K562 (cell line): ENCODE data around the gene HGS. TPM values are rescaled to one million over a fixed set of nuclear protein-coding genes. Genes with fewer than 3 reads are reported as not detected.

Experiments used
- ARHGAP35 ChIP-seq: fragments of 450-650 bp; IDR thresholded peaks from 2 replicates; pipeline ENCODE4 v1.6.1; 2018; ENCODE audit not compliant: partially characterized antibody
- BRF1 ChIP-seq: IDR thresholded peaks from 3 replicates; pipeline ENCODE4 v1.6.1; 2011; ENCODE audit warnings: borderline replicate concordance, mild to moderate bottlenecking; ENCODE audit not compliant: insufficient read length; ENCODE audit errors: extremely low read depth
- EP300 ChIP-seq: IDR thresholded peaks from 2 replicates; pipeline ENCODE4 v1.6.1; 2012; ENCODE audit warnings: low read length, improper control_type of control experiment
- GATAD2A ChIP-seq: fragments of 450-650 bp; IDR thresholded peaks from 2 replicates; pipeline ENCODE4 v1.6.1; 2017
- HMG20B ChIP-seq: fragments of 250-450 bp; sonication (Bioruptor Pico); IDR thresholded peaks from 2 replicates; pipeline ENCODE4 v1.5.0; 2021; ENCODE audit warnings: mild to moderate bottlenecking
- HNRNPUL1 ChIP-seq: fragments of 200-400 bp; formaldehyde crosslinking; IDR thresholded peaks from 2 replicates; pipeline ENCODE4 v1.6.1; 2017; ENCODE audit warnings: low read length
- MCM2 ChIP-seq: fragments of 450-650 bp; IDR thresholded peaks from 2 replicates; pipeline ENCODE4 v1.6.1; 2017; ENCODE audit warnings: low read depth, mild to moderate bottlenecking
- NFE2L1 ChIP-seq: fragments of 450-650 bp; IDR thresholded peaks from 2 replicates; pipeline ENCODE4 v1.6.1; 2016; ENCODE audit warnings: missing genetic modification characterization, low read depth, mild to moderate bottlenecking, missing compliant biosample characterization, moderate library complexity, borderline replicate concordance
- PCBP1 ChIP-seq: fragments of 200-400 bp; formaldehyde crosslinking; IDR thresholded peaks from 2 replicates; pipeline ENCODE4 v1.6.1; 2018; ENCODE audit warnings: mild to moderate bottlenecking, low read depth, low read length; ENCODE audit not compliant: poor library complexity, severe bottlenecking
- RBM15 ChIP-seq: fragments of 200-400 bp; formaldehyde crosslinking; IDR thresholded peaks from 2 replicates; pipeline ENCODE4 v1.6.1; 2018; ENCODE audit warnings: mild to moderate bottlenecking, low read length, moderate library complexity; ENCODE audit not compliant: insufficient read depth
- RNF2 ChIP-seq: sonication (generic); IDR thresholded peaks from 2 replicates; pipeline ENCODE4 v1.6.1; 2016
- SAP30 ChIP-seq: fragments of 200-600 bp; sonication (generic); IDR thresholded peaks from 2 replicates; pipeline ENCODE4 v1.6.1; 2012; ENCODE audit warnings: borderline replicate concordance, low read depth, mild to moderate bottlenecking, moderate library complexity, low read length, control low read depth, inconsistent platforms; ENCODE audit not compliant: insufficient read depth, poor library complexity, severe bottlenecking
- SP1 ChIP-seq: sonication (generic); formaldehyde crosslinking; IDR thresholded peaks from 2 replicates; pipeline ENCODE4 v1.8.1; 2022; ENCODE audit warnings: mild to moderate bottlenecking, missing genetic modification reagents
- TBL1XR1 ChIP-seq, 2 experiments: IDR thresholded peaks; 2 replicates each; pipeline ENCODE4 v1.6.1; 2012; ENCODE audit warnings: improper control_type of control experiment in 2 of 2, low read length in 2 of 2, mild to moderate bottlenecking in 1 of 2
- TRIM28 ChIP-seq: fragments of 450-650 bp; IDR thresholded peaks from 2 replicates; pipeline ENCODE4 v1.6.1; 2017
- U2AF1 ChIP-seq: fragments of 200-400 bp; formaldehyde crosslinking; optimal IDR thresholded peaks from 2 replicates; pipeline ENCODE3; 2017; ENCODE audit warnings: mild to moderate bottlenecking, low read depth, low read length, moderate library complexity
- ZEB2 ChIP-seq: fragments of 450-650 bp; IDR thresholded peaks from 2 replicates; pipeline ENCODE4 v1.6.1; 2016
- ZNF239 ChIP-seq: fragments of 250-450 bp; sonication (Bioruptor Pico); IDR thresholded peaks from 2 replicates; pipeline ENCODE4 v1.4.0; 2020; ENCODE audit warnings: mild to moderate bottlenecking
- ZNF274 ChIP-seq: IDR thresholded peaks from 2 replicates; pipeline ENCODE4 v1.6.1; 2011; ENCODE audit warnings: low read depth, mild to moderate bottlenecking, low read length, moderate library complexity, borderline replicate concordance
- ZNF695 ChIP-seq: fragments of 450-650 bp; formaldehyde crosslinking; IDR thresholded peaks from 2 replicates; pipeline ENCODE4 v1.4.0; 2020; ENCODE audit warnings: mild to moderate bottlenecking, moderate library complexity
- ZNF830 ChIP-seq: fragments of 250-450 bp; sonication (Bioruptor Pico); IDR thresholded peaks from 2 replicates; pipeline ENCODE4 v1.5.0; 2021; ENCODE audit warnings: mild to moderate bottlenecking
- polyA plus RNA-seq, 8 experiments: library from polyadenylated mRNA; depleted of rRNA in 4 of 8; stranded (reverse) in 5 of 8; unstranded in 3 of 8; fragments of >200 nt; fragmentation: Nextera tagmentation in 2 of 8; fragmentation: Illumina TruSeq in 1 of 8; extraction: Ambion mirVana in 2 of 8; extraction: Trizol in 1 of 8; gene quantifications; 2 replicates each; pipeline versions ENCODE4 v1.2.1 to v1.2.3, GENCODE V29; 2011 to 2014; ENCODE audit warnings: inconsistent platforms in 1 of 8, missing spikeins in 1 of 8
- total RNA-seq, 7 experiments: library from RNA; depleted of rRNA in 6 of 7; stranded (reverse); fragments of >200 nt in 6 of 7; fragmentation: Illumina TruSeq in 2 of 7; extraction: Trizol in 2 of 7; gene quantifications; 2 replicates each; pipeline versions ENCODE4 v1.2.1 to v1.2.3, GENCODE V29; 2011 to 2021; ENCODE audit warnings: low replicate concordance in 1 of 7
- TF ChIP-seq, protein P1 (sequence below): fragments of 250-450 bp; sonication (Bioruptor Pico); IDR thresholded peaks from 2 replicates; pipeline ENCODE4 v1.5.1; 2021; ENCODE audit warnings: mild to moderate bottlenecking
- TF ChIP-seq, protein P2 (sequence below), 2 experiments: fragments of 450-650 bp; IDR thresholded peaks; 2 replicates each; pipeline ENCODE4 v1.6.1; 2018; ENCODE audit warnings: mild to moderate bottlenecking in 2 of 2, low read depth in 1 of 2; ENCODE audit not compliant: partially characterized antibody in 2 of 2
- TF ChIP-seq, protein P3 (sequence below): fragments of 450-650 bp; IDR thresholded peaks from 2 replicates; pipeline ENCODE4 v1.6.1; 2018; ENCODE audit warnings: mild to moderate bottlenecking, low read depth; ENCODE audit not compliant: partially characterized antibody

Gene HGS
- total and polyA plus RNA-seq, 9 of the 15 experiments (the other 6 are each of a cell fraction or from before 2014, with no cell fraction given): 3.9 to 176 (median 77.1) TPM

DNA sequence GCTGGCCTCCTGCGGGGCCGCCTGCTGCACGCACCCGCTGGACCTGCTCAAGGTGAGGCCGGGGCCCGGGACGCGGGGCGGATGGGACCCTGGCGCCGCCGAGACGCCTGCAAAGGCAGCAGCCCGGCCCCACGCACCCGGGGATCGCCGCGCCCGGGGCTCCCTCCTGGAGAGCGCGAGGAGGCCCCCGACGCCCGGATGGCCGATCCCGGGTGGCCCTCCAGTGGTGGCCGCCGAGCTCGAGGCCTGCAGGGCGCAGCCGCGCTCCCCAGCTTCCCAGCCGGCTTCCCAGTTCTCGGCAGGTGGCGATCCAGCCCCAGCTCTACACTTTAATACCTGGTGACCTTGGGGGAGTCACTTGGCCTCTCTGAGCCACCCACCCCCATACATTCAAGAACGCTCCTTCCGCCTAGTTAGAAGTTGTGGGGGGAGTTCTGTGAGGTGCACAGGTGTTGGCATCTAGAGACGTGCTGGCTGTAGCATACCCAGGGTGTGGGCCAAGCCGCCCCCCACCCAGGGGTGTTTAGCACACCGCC, 28.7 kb downstream of the HGS start (continued):
- TF ChIP-seq U2AF1 (peak; percentile 76), TBL1XR1 (IDR thresholded peaks at IDR 0.05; ENCODE audit: low read length in 2 of 2) (no peak), BRF1 (no peak), RNF2 (0 out of 2 replicates have a peak, but pooled peaks have one; percentile 18), ZEB2 (no peak), MCM2 (no peak), HMG20B (CRISPR knock-in tag) (no peak), HNRNPUL1 (peak; percentile 82; the same call in 1 of the 2 replicates), RBM15 (no peak), TRIM28 (no peak), SP1 (CRISPR knock-in tag) (peak; percentile 32; the same call in 1 of the 2 replicates), PCBP1 (no peak), ZNF239 (CRISPR knock-in tag) (no peak), ZNF695 (CRISPR knock-in tag) (no peak), EP300 (no peak), SAP30 (peak; percentile 15), ZNF274 (no peak), ZNF830 (CRISPR knock-in tag) (0 out of 2 replicates have a peak, but pooled peaks have one; percentile 61), ARHGAP35 (no peak), GATAD2A (0 out of 2 replicates have a peak, but pooled peaks have one; percentile 12), NFE2L1 (tag) (no peak)
- TF ChIP-seq, protein P1, sequence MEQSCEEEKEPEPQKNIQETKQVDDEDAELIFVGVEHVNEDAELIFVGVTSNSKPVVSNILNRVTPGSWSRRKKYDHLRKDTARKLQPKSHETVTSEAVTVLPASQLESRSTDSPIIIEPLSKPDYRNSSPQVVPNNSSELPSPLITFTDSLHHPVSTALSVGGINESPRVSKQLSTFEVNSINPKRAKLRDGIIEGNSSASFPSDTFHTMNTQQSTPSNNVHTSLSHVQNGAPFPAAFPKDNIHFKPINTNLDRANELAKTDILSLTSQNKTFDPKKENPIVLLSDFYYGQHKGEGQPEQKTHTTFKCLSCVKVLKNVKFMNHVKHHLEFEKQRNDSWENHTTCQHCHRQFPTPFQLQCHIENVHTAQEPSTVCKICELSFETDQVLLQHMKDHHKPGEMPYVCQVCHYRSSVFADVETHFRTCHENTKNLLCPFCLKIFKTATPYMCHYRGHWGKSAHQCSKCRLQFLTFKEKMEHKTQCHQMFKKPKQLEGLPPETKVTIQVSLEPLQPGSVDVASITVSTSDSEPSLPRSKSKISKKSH (CRISPR knock-in tag): no peak
- TF ChIP-seq, protein P2, sequence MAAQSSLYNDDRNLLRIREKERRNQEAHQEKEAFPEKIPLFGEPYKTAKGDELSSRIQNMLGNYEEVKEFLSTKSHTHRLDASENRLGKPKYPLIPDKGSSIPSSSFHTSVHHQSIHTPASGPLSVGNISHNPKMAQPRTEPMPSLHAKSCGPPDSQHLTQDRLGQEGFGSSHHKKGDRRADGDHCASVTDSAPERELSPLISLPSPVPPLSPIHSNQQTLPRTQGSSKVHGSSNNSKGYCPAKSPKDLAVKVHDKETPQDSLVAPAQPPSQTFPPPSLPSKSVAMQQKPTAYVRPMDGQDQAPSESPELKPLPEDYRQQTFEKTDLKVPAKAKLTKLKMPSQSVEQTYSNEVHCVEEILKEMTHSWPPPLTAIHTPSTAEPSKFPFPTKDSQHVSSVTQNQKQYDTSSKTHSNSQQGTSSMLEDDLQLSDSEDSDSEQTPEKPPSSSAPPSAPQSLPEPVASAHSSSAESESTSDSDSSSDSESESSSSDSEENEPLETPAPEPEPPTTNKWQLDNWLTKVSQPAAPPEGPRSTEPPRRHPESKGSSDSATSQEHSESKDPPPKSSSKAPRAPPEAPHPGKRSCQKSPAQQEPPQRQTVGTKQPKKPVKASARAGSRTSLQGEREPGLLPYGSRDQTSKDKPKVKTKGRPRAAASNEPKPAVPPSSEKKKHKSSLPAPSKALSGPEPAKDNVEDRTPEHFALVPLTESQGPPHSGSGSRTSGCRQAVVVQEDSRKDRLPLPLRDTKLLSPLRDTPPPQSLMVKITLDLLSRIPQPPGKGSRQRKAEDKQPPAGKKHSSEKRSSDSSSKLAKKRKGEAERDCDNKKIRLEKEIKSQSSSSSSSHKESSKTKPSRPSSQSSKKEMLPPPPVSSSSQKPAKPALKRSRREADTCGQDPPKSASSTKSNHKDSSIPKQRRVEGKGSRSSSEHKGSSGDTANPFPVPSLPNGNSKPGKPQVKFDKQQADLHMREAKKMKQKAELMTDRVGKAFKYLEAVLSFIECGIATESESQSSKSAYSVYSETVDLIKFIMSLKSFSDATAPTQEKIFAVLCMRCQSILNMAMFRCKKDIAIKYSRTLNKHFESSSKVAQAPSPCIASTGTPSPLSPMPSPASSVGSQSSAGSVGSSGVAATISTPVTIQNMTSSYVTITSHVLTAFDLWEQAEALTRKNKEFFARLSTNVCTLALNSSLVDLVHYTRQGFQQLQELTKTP (IDR thresholded peaks at IDR 0.05; ENCODE audit: low read depth in 1 of 2, partially characterized antibody in 2 of 2): no peak
- TF ChIP-seq, protein P3, sequence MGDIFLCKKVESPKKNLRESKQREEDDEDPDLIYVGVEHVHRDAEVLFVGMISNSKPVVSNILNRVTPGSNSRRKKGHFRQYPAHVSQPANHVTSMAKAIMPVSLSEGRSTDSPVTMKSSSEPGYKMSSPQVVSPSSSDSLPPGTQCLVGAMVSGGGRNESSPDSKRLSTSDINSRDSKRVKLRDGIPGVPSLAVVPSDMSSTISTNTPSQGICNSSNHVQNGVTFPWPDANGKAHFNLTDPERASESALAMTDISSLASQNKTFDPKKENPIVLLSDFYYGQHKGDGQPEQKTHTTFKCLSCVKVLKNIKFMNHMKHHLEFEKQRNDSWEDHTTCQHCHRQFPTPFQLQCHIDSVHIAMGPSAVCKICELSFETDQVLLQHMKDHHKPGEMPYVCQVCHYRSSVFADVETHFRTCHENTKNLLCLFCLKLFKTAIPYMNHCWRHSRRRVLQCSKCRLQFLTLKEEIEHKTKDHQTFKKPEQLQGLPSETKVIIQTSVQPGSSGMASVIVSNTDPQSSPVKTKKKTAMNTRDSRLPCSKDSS: no peak
